PFSK-1 (cell line): ENCODE measurements around the gene CWC27.

Experiments used
- POLR2AphosphoS5 ChIP-seq: IDR thresholded peaks from 2 replicates; pipeline ENCODE4 v1.6.1; 2012; ENCODE audit warnings: low read depth, mild to moderate bottlenecking, control low read depth, low read length, moderate library complexity
- SIN3A ChIP-seq: IDR thresholded peaks from 2 replicates; pipeline ENCODE4 v1.6.1; 2012; ENCODE audit warnings: mild to moderate bottlenecking, low read length, moderate library complexity, borderline replicate concordance; ENCODE audit not compliant: insufficient read depth
- TF ChIP-seq, protein P1 (sequence below), 2 experiments: IDR thresholded peaks; 2 replicates each; pipeline versions ENCODE4 v1.6.1 to v1.8.0; 2011 to 2012; ENCODE audit warnings: low read depth in 2 of 2, low read length in 2 of 2, control low read depth in 1 of 2, inconsistent platforms in 1 of 2, mild to moderate bottlenecking in 1 of 2, moderate library complexity in 1 of 2; ENCODE audit not compliant: insufficient read depth in 1 of 2

DNA sequence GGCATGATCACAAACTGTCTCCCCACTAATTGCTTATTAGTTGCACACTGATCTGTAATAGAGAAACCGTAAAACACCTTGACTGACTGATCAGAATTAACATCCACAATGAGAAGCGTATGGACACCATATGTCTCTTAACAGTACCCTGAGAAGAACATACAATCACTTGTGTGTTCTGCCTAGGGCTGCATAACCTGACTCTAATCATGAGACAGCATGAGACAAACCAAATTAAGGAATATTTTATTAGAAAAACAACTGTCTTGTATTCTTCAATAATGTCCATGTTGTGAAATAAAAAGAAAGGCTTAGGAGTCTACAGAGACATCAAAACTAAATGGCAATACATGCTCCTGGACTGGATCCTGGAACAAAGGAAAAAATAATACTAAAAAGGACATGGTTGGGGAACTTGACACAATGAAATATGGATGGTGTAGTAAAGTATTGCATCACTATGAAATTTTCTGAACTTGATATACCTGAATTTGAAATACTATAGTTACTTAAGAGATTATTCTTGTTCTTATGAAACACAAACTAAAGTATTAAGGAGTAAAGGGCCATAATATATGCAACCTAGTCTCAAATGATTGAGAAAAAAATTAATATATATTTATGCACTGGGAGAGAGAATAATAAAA is 162.1 kb downstream of the CWC27 start:
- TF ChIP-seq, protein P1, sequence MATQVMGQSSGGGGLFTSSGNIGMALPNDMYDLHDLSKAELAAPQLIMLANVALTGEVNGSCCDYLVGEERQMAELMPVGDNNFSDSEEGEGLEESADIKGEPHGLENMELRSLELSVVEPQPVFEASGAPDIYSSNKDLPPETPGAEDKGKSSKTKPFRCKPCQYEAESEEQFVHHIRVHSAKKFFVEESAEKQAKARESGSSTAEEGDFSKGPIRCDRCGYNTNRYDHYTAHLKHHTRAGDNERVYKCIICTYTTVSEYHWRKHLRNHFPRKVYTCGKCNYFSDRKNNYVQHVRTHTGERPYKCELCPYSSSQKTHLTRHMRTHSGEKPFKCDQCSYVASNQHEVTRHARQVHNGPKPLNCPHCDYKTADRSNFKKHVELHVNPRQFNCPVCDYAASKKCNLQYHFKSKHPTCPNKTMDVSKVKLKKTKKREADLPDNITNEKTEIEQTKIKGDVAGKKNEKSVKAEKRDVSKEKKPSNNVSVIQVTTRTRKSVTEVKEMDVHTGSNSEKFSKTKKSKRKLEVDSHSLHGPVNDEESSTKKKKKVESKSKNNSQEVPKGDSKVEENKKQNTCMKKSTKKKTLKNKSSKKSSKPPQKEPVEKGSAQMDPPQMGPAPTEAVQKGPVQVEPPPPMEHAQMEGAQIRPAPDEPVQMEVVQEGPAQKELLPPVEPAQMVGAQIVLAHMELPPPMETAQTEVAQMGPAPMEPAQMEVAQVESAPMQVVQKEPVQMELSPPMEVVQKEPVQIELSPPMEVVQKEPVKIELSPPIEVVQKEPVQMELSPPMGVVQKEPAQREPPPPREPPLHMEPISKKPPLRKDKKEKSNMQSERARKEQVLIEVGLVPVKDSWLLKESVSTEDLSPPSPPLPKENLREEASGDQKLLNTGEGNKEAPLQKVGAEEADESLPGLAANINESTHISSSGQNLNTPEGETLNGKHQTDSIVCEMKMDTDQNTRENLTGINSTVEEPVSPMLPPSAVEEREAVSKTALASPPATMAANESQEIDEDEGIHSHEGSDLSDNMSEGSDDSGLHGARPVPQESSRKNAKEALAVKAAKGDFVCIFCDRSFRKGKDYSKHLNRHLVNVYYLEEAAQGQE (IDR thresholded peaks at IDR 0.05; ENCODE audit: insufficient read depth in 1 of 2, low read depth in 2 of 2, low read length in 2 of 2), result no peak
- TF ChIP-seq POLR2AphosphoS5, result no peak
- TF ChIP-seq SIN3A, result no peak
